Renal cortical epithelial cell (primary cell): ENCODE results near the gene ZNF865. TPM values are rescaled to one million over a fixed set of nuclear protein-coding genes. Genes with fewer than 3 reads are reported as not detected.
"Not testable (repeated sequence)": the region's sequence is repeated elsewhere in the genome, so short reads cannot be mapped to it uniquely, and the experiment has no call there.

Experiments used
- DNase-seq: peaks from one replicate; pipeline ENCODE4 v3.0.0-alpha.2; 2011; ENCODE audit warnings: low read depth
- total RNA-seq: library from RNA; depleted of rRNA; stranded (reverse); fragments of >200 nt; gene quantifications from 2 replicates; pipeline ENCODE4 v1.2.3, GENCODE V29; 2014

Gene ZNF865
- 1.0 and 5.8 TPM in 2 replicates for total RNA-seq

DNA sequence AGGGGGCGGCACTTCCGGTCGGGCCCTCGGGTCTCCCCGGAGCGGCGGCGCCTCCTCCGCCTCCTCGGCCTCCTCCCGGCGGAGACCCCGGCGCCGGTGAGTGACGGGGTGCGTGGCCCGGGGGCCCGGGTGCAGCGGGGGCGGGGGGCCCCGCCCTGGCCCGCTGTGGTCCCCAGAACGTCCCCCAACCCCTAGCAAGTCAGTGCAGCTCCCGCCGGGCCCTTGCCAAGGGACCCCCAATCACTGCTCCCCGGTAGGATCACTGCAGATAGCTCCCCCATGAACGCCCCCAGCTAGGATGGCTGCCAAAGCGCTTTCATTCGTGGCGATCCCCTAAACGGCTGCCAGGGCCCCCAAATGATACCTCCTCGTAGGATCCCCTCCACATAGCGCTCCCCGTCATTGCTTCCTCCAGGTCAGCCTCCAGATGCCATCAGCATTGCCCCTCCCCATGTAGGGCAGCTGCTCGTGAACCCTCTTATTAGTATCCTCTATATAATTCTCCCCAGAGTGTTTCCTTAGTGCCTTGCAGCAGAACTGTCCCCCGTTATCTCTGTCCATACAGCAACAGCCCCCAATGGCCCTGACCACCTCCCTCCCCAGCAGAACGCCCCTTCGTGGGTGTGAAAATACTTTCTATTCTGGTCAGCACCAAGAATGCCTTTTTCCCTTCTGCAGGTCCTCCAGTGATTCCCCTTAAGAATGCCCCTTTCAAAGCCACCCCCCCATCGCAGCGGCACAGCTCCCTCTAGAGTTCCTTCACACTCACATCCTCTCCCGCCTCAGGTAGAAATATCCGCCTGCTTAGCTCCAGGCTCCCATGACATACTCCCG is at the start of gene ZNF865:
Gene ZNF865, plus strand, starts transcription at position 11 of the 834 bp plus-strand sequence. CDS start 7,972 bp downstream, outside the sequence.
- DNase-seq, result peak; percentile 76

DNA sequence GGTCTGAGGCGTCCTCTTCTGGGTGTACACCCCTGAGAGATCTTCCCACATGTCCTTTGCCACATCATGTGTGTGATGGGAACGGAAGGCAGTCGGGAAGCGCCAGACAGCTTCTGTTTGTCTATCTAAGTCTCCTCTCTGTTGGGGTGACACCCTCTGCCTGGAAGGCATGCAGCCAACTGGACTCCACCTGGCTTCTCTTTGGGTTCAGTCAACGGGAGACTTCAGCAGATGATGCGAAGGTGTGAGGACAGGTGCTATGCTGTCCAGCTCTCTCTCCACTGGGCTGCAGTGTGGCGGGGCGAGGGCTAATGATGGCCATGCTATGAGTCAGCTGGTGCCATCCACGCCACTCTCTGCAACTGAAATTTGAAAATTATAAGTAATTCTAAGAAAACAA is 45.8 kb upstream of the ZNF865 start:
- no peak for DNase-seq

DNA sequence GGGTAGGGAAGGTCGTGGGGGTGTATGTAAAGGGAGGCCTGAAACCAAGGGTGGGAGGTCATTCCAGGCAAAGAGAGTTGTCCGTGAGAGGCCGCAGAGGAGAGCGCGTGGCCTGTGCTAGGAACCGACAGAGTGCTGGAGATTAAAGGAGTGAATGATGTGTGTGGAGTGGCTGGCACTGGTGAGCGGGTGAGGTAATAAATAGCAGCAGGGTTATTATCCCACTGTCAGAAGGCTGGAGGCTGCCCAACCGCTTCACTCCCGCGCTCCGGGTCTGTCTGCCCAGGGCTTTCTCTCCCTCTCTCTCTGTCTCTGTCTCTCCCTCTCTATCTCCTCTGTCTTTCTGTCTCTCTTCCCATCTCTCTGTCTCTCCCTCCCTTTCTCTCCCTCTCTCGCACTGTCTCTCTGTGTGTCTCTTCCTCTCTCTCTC is 42.2 kb upstream of the ZNF865 start:
- no peak for DNase-seq

DNA sequence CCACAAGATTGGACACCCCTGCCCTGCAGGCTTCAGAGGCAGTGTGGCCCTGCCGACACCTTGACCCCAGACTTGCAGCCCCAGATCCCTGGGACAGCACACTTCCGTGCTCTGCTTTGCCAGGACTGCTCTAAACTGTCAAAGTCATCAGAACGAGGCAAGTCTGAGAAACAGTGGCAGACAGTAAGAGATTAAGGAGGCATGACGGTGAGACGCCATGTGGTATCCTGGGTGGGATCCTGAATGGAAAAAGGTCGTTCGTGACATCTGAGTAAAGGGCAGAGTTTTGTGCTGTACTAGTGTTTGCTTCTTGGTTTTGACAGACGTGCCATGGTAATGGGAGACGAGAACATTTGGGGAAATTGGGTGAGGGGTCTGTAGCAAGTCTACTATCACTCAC is 38.6 kb upstream of the ZNF865 start:
- no peak for DNase-seq

DNA sequence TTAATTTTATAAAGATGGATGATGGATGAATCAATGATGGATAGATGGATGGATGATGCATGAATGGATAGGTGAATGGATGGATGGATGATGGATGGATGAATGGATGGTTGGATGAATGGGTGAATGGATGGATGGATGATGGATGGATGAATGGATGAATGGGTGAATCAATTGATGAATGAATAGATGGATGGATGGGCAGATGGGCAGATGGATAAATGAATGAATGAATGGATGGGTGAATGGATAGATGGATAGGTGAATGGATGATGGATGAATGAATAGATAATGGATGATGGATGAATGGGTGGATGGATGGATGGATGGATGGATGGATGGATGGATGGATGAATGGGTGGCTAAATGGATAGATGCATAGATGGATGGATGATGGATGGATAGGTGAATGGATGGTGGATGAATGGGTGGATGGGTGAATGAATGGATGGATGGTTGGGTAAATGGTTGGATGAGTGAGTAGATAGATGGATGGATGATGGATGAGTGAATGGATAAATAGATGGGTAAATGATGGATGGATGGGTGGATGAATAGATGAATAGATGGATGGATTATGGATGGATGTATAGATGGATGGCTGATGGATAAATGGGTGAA is 37.6 kb upstream of the ZNF865 start:
- no peak for DNase-seq

DNA sequence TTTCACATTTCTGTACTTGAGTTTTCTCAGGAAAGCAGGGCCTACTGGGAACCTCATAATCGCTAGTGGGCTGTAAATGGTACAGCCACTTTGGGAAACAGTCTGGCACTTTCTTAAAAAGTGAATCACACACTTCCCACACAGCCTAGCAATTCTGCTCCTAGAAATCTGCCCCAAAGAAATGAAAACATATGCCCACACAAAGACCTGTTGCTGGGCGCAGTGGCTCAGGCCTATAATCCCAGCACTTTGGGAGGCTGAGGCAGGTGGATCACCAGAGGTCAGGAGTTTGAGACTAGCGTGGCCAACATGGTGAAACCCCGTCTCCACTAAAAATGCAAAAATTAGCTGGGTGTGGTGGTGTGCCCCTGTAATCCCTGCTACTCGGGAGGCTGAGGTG is 36.0 kb upstream of the ZNF865 start:
- not testable (repeated sequence) for DNase-seq

DNA sequence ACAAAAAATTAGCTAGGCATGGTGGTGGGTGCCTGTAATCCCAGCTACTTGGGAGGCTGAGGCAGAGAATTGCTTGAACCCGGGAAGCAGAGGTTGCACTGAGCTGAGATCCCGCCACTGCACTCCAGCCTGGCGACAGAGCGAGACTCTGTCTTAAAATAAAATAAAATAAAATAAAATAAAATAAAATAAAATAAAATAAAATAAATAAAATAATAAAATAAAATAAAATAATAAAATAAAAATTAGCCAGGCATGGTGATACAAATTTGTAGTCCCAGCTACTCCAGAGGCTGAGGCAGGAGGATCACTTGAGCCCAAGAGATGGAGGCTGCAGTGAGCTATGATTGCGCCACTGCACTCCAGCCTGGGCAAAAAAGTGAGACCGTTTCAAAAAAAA is 31.5 kb upstream of the ZNF865 start:
- DNase-seq, result not testable (repeated sequence)

DNA sequence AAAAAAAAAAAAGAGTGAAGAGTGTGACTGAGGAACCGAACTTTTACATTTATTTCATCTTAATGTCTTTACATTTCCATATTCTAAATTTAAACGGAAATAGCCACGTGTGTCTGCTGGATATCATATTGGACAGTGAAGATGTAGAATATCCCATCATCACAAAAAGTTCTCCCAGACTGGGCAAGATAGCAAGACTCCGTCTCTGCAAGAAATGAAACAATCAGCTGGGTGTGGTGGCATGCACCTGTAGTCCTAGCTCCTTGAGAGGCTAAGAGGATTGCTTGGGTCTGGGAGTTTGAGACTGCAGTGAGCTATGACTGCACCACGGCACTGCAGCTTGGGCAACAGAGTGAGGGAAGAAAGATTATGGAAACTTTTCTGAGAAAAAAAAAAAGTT is 28.7 kb upstream of the ZNF865 start:
- no peak for DNase-seq

DNA sequence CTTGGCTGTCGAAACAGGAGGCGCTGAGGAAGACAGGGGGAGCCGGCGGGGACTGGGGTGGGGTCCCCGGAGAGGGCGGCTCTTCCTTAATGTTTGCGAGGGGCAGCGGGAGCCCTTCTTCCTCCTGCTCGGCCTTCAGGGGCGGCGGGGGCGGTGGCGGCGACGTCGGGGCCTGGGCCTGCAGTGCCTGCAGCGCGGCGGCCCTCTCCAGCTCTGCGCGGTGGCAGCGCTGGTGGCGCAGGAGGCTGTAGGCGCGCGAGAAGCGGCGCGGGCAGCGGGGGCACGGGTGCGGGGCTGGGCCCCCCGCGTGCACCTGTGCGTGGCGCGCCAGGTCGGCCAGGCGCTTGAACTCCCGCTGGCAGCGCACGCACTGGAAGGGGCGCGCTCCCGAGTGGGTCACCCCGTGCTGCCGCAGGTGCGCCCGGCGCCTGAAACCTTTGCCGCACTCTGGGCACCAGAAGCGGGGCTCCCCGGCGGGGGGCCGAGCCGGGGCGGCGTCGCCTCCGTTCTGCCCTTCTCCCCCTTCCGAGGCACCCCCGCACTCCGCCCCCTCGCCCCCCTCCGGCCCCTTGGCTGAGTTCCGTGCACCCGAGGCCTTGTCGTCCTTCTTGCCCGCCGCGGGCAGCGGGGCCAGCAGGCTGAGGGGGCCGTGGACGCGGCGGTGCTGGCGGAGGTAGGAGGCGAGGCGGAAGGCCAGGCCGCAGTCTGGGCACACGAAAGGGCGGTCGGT is 27.3 kb upstream of the ZNF865 start:
- DNase-seq, result no peak

DNA sequence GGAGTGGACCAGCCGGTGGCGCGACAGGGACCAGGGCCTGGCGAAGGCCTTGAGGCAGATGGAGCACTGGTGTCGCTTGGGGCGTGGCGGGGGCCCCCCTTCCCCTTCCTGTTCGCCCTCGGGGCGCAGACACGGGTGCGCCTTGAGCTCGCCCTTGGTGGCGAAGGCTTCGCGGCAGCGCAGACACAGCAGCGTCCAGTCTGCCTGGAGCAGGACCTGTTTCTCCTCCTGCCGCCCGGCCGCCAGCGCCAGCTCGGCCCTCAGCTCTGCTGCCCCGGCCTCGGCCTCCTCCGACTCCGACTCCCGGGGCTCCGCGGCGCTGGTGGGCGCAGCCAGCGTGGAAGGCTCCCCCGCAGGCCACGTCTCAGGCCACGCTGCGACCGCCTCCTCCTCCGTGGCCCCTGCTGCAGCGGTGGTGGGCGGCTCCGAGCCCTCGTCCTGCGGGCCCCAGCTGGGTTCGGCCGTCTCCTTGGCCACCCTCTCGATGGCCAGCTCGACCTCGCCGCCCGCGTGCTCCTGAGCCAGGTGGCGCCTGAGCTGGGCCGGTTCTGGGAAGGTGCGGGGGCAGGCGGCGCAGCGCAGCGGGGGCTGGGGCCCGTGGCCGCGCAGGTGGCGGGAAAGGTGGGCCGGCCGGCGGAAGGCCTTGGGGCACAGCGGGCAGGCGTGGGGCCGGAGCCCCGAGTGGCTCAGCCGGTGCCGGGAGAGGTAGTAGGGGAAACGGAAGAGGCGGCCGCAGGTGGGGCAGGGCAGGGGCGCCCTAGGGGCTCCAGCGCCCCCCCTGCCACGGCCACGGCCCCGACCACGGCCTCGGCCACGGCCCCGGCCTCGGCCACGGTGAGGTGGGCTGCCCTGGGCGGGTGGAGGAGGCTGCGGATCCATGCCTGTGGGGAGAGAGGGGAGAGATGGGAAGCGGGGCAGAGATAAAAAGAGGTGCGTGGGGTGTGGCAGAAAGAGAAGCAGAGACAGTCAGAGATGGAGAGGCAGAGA is 26.4 kb upstream of the ZNF865 start:
- DNase-seq, result no peak

DNA sequence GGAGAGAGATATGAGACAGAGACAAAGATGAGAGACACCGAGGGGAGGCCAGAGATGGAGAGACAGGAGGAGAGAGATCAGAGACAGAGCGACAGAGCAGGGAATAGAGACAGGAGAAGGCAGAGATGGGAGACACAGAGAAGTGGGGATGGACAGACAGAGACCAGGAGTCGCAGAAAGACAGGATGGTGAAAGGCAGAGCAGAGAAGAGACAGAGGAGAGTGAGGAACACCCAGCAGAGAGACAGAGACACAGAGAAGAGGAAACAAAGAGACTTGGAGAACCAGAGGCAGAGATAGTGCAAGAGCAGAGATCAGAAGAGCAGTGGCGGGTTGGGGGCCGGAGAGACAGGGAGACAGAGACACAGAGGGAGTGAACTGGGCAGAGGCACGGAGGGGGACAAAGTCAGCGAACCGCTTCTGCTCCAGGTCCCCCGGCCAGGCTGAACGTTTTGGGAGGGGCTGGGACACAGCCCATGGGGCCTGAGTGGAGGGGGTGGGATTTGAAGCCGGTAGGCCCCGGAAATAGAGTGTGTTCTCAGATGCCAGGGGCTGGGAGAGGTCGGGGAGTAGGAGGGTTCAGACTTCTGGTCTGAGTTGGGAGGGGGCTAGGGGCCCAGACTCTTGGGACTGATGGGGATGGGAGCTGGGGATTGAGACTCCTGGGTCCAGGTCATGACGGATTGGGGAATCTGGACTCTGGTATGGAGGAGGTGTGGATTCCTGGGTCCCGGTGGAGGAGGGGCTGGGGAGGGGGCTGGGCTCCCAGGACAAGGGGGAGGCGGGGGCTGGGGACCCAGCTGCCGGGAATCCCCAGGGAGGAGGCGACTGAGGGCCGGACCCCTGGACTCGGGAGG is 25.5 kb upstream of the ZNF865 start:
- DNase-seq, result no peak

DNA sequence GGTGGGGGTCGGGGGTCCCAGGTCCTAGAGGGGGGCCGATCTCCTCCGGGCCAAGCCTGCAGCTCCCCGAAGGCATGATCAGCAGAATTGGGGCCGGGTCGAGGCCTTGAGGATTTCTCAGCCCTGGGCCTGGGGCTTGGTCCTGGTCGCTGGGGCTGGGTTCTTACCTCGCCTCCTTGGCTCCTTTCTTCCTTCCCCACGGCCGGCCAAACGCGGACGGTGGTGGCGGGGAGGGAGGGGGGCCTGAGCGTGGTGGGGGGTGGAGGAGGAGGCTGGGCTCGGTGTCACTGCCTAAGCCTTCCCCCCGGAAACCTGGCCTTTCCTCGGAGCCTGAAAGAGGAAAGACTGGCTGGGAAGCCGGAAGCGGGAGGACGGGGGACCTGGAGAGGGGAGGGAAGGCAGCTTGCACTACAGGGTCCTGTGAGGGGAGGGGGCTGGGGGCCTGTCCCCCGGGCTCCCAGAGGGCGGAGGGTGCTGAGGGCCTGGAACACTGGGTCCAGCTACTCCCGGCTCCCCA is 24.8 kb upstream of the ZNF865 start, which contains the start of gene ZNF579:
Gene ZNF579, minus strand, starts transcription at position 221 of the 517 bp plus-strand sequence. CDS start 1,209 bp downstream, outside the sequence.
- DNase-seq, result peak; percentile 68

DNA sequence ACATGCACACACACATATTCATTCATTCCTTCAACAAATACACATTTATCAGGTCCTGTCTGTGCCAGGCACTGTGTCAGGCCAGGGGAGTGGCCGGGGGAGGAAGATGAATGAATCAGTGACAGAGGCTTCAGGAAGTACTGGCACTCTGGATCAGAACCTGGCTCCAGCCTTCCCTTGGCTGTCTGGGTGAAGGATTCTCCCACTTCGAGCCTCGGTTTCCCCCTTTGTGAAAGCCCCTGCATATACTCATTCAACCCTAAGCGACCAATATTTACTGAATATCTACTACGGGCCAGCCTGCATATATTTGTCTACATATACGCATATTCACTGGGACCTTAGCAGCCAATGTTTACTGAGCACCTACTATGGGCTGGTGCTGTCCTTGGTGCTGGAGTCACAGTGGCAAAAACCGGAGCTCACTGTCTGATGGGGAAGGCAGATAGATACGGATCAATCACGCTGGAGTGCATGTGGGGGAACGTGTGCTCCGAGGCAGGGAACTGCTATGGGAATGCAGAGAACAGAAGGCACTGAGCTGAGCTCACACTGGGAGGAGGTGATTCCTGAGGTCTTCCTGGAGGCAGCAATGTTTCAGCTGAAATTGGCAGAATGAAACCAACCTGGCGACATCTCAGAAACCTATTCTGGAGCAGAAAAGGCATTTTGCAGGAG is 24.2 kb upstream of the ZNF865 start:
- no peak for DNase-seq

DNA sequence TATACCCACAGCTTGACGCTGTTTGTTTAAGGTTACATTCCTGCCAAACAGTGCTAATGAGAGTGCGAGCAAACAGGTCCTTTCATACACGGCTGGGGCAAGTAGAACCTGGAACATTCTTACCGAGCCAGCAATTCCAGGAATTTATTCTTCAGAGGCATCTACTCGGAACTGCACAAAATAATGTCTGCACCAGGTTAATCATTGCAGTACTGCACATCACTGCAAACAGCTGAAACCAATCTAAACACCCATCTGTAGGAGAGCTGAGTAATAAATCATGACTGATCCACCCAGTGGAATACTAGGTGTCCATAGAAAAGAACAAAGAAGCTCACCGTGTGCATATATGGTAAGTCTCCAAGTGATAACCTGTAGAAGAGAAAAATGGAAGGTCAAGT is 23.6 kb upstream of the ZNF865 start:
- DNase-seq, result peak; percentile 96

DNA sequence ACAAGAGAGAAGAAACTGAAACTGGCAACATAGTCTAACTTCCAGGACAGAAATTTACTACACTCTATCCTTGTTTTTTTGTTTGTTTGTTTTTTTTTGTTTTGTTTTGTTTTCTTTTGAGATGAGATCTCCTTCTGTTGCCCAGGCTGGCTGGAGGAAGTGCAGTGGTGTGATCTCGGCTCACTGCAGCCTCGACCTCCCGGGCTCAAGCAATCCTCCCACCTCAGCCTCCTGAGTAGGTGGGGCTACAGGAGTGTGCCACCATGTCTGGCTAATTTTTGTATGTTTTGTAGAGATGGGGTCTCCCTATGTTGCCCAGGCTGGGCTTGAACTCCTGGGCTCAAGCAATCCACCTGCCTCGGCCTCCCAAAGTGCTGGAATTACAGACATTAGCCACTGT is 23.2 kb upstream of the ZNF865 start:
- not testable (repeated sequence) for DNase-seq

DNA sequence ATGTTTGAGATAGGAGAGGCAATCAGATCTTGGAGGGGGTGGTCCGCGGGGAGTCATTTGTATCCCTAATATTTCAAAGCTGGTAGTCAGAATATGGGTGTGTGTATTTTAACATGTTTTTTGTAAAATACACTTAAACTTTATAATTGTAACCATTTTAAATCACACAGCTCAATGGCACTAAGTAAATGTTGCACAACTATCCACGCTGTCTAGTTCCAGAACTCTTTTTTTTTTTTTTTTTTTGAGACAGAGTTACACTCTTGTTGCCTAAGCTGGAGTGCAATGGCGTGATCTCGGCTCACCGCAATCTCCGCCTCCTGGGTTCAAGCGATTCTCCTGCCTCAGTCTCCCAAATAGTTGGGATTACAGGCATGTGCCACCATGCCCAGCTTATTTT is 21.6 kb upstream of the ZNF865 start:
- DNase-seq, result not testable (repeated sequence)

DNA sequence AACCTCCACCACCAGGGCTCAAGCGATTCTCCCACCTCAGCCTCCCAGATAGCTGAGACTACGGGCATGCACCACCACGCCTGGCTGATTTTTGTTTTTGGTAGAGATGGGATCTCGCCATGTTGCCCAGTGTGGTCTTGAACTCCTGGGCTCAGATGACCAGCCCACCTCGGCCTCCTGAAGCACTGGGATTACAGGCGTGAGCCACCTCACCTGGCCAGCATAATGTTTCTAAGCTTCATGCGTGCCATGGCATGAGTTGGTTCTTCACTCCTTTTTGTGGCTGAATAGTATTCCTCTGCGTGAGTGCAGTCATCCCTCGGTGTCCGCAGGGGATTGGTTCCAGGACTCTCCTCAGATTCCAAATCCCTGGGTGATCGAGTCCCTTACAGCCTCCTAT is 20.6 kb upstream of the ZNF865 start:
- DNase-seq, result no peak

DNA sequence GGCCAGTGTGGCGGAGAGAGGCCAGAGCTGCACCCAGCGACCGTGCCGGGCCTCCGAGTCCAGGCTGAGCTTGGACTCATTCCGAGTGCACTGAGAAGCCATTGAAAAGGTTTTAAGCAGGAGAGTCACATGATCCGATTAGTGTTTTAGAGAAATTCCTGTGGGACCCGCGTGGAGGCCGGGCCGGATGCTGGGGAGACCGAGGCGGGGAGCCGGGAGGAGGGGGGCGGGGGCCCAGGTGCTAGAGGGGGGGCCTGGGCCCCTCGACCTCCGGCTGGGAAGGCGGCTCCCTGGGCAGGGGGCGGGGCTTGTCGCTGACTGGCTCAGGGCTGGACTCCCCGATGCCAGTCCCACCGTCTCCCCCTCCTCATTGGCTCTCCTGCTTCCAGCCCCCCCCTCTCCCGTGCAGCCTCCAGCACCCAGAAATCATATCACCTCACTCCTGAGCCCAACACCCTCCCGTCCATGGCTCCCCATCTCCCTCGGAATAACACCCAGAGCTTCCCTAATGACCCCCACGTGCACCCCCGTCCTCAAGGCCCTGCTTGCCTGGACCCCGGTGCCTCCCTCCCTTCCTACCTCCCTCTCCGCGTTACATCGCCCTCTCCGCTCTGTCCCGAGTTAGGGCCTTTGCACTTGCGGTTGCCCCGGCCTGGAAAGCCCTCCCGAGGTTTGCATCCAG is 19.6 kb upstream of the ZNF865 start:
- peak; percentile 74 for DNase-seq
